Fibroblast of lung (primary cell): ENCODE measurements around the gene LAMP5. TPM values are rescaled to one million over a fixed set of nuclear protein-coding genes. Genes with fewer than 3 reads are reported as not detected.

ENCODE experiments used
- DNase-seq, 2 donors: peaks; one replicate each; pipeline versions ENCODE4 v3.0.0 to v3.0.0-alpha.2; 2010; ENCODE audit warnings: low read depth in 2 of 2
- H2AFZ ChIP-seq: 2 replicates; pipeline ENCODE4 v1.5.1; 2012; ENCODE audit warnings: low read length, control low read depth, inconsistent platforms
- H3K27ac ChIP-seq: 2 replicates; pipeline ENCODE4 v1.5.1; 2011; ENCODE audit warnings: low read length, control low read depth; ENCODE audit not compliant: insufficient read depth
- H3K27me3 ChIP-seq: 2 replicates; pipeline ENCODE4 v1.5.1; 2011; ENCODE audit warnings: mild to moderate bottlenecking, low read length; ENCODE audit not compliant: control insufficient read depth, insufficient read depth
- H3K36me3 ChIP-seq: 2 replicates; pipeline ENCODE4 v1.5.1; 2011; ENCODE audit warnings: low read length; ENCODE audit not compliant: control insufficient read depth, insufficient read depth
- H3K4me1 ChIP-seq: 2 replicates; pipeline ENCODE4 v1.5.1; 2011; ENCODE audit warnings: low read length; ENCODE audit not compliant: control insufficient read depth, insufficient read depth; ENCODE audit errors: extremely low read depth
- H3K4me2 ChIP-seq: 2 replicates; pipeline ENCODE4 v1.5.1; 2011; ENCODE audit warnings: low read length, control low read depth; ENCODE audit not compliant: insufficient read depth; ENCODE audit errors: extremely low read depth
- H3K4me3 ChIP-seq, 4 experiments: fragments of 200-600 bp in 1 of 4; sonication (generic) in 1 of 4; replicated peaks in 1 of 4; 2 replicates each; pipeline ENCODE4 v1.5.1; 2011 to 2016; ENCODE audit warnings: low read length in 4 of 4, low read depth in 3 of 4, mild to moderate bottlenecking in 3 of 4, control low read depth in 2 of 4, inconsistent platforms in 1 of 4, mixed read lengths in 1 of 4; ENCODE audit not compliant: insufficient read depth in 1 of 4; ENCODE audit errors: control extremely low read depth in 1 of 4
- H3K79me2 ChIP-seq: 2 replicates; pipeline ENCODE4 v1.5.1; 2012; ENCODE audit warnings: mild to moderate bottlenecking, low read length, inconsistent platforms; ENCODE audit not compliant: control insufficient read depth, insufficient read depth
- H3K9ac ChIP-seq: 2 replicates; pipeline ENCODE4 v1.5.1; 2011; ENCODE audit warnings: mild to moderate bottlenecking, low read length, control low read depth; ENCODE audit not compliant: insufficient read depth
- H3K9me3 ChIP-seq: 2 replicates; pipeline ENCODE4 v1.5.1; 2012; ENCODE audit warnings: low read depth, low read length; ENCODE audit not compliant: control insufficient read depth, insufficient read depth
- H4K20me1 ChIP-seq: 2 replicates; pipeline ENCODE4 v1.5.1; 2011; ENCODE audit warnings: low read length; ENCODE audit not compliant: control insufficient read depth, insufficient read depth; ENCODE audit errors: extremely low read depth
- CTCF ChIP-seq, 2 donors: IDR thresholded peaks in 1 of 2; conservative IDR thresholded peaks in 1 of 2; 1 replicate in 1 of 2; 2 replicates in 1 of 2; pipeline ENCODE4 v1.5.1; 2011 to 2012; ENCODE audit warnings: low read length in 2 of 2, control low read depth in 1 of 2, inconsistent platforms in 1 of 2, low read depth in 1 of 2, mild to moderate bottlenecking in 1 of 2
- EZH2 ChIP-seq: IDR thresholded peaks from 2 replicates; pipeline ENCODE4 v1.5.1; 2012; ENCODE audit warnings: low read length, control low read depth, mild to moderate bottlenecking; ENCODE audit errors: missing control alignments
- polyA plus RNA-seq, 2 donors: library from polyadenylated mRNA; depleted of rRNA in 1 of 2; stranded (reverse) in 1 of 2; unstranded in 1 of 2; fragments of >200 nt; gene quantifications; 2 replicates each; pipeline ENCODE4 v1.2.1, GENCODE V29; 2011 to 2012; ENCODE audit warnings: missing spikeins in 1 of 2
- total RNA-seq: library from RNA; depleted of rRNA; stranded (reverse); fragments of >200 nt; gene quantifications from 2 replicates; pipeline ENCODE4 v1.2.1, GENCODE V29; 2014

Gene LAMP5
- total and polyA plus RNA-seq, 2 donors (not counting 1 experiment from before 2014, with no cell fraction given), result 0.92 to 2.1 TPM

GRCh38 chr20:9555781-9556180 is 41.4 kb downstream of the LAMP5 start:
- Histone ChIP-seq H3K36me3 (no peaks in the 10 kb centered on the region), H3K4me3 (no peak overlapping the region), H2AFZ (no peak overlapping the region), H3K27me3 (peaks cover 4% of the 10 kb centered on the region), H4K20me1 (no peaks in the 10 kb centered on the region), H3K4me1 (no peaks in the 10 kb centered on the region), H3K27ac (no peak overlapping the region), H3K79me2 (no peaks in the 10 kb centered on the region), H3K9ac (no peak overlapping the region), H3K9me3 (no peaks in the 10 kb centered on the region), H3K4me2 (no peak overlapping the region)
- DNase-seq, result no peak
- no peak for TF ChIP-seq EZH2
- no peak for TF ChIP-seq CTCF (conservative IDR thresholded peaks at IDR 0.05 in 1 of 2, IDR thresholded peaks at IDR 0.05 in 1 of 2; ENCODE audit: low read depth in 1 of 2, low read length in 2 of 2)

GRCh38 chr20:9557411-9557810 is 43.0 kb downstream of the LAMP5 start:
- no peak overlapping the region for H2AFZ ChIP-seq
- H3K27ac ChIP-seq, result no peak overlapping the region
- H3K4me2 ChIP-seq, result no peak overlapping the region
- H3K4me3 ChIP-seq, result no peak overlapping the region
- H3K4me1 ChIP-seq, result no peaks in the 10 kb centered on the region
- peaks cover 4% of the 10 kb centered on the region for H3K27me3 ChIP-seq
- TF ChIP-seq CTCF (conservative IDR thresholded peaks at IDR 0.05 in 1 of 2, IDR thresholded peaks at IDR 0.05 in 1 of 2; ENCODE audit: low read depth in 1 of 2, low read length in 2 of 2), result no peak
- TF ChIP-seq EZH2, result no peak
- no peaks in the 10 kb centered on the region for H3K36me3 ChIP-seq
- no peak for DNase-seq
- no peak overlapping the region for H3K9ac ChIP-seq
- no peaks in the 10 kb centered on the region for H3K9me3 ChIP-seq
- H3K79me2 ChIP-seq, result no peaks in the 10 kb centered on the region
- no peaks in the 10 kb centered on the region for H4K20me1 ChIP-seq

- H3K27ac ChIP-seq, result no peak overlapping the region
- no peak overlapping the region for H3K4me2 ChIP-seq
- H4K20me1 ChIP-seq, result no peaks in the 10 kb centered on the region
- no peaks in the 10 kb centered on the region for H3K36me3 ChIP-seq
- H3K4me1 ChIP-seq, result no peaks in the 10 kb centered on the region
- no peak overlapping the region for H2AFZ ChIP-seq
- H3K79me2 ChIP-seq, result no peaks in the 10 kb centered on the region
- no peak for DNase-seq
- TF ChIP-seq EZH2 (no peak), CTCF (conservative IDR thresholded peaks at IDR 0.05 in 1 of 2, IDR thresholded peaks at IDR 0.05 in 1 of 2; ENCODE audit: low read depth in 1 of 2, low read length in 2 of 2) (no peak)
- no peak overlapping the region for H3K9ac ChIP-seq
- no peaks in the 10 kb centered on the region for H3K9me3 ChIP-seq
- no peak overlapping the region for H3K4me3 ChIP-seq
- peaks cover 6% of the 10 kb centered on the region for H3K27me3 ChIP-seq
Measured at GRCh38 chr20:9565910-9566550, 51.6 kb downstream of the LAMP5 start.
